Tibial artery (tissue), 4 donors: Measurements from ENCODE around the gene DACH2.

ENCODE experiments used
- DNase-seq, 2 donors: peaks; one replicate each; pipeline ENCODE4 v3.0.0-alpha.2; 2019
- H3K27ac ChIP-seq, 2 donors: fragments of 200-600 bp; sonication (generic) in 1 of 2; 1 replicate in 1 of 2; 2 replicates in 1 of 2; pipeline ENCODE4 v1.5.1; 2018 to 2019; ENCODE audit warnings: mild to moderate bottlenecking in 1 of 2
- H3K27me3 ChIP-seq, 2 donors: fragments of 200-600 bp; sonication (generic) in 1 of 2; one replicate each; pipeline versions ENCODE4 v1.5.1 to v1.6.0; 2016 to 2019
- H3K36me3 ChIP-seq, 3 donors: fragments of 200-600 bp; sonication (generic) in 2 of 3; one replicate each; pipeline ENCODE4 v1.5.1; 2016 to 2019; ENCODE audit warnings: mild to moderate bottlenecking in 2 of 3
- H3K4me1 ChIP-seq, 4 donors: fragments of 200-600 bp; sonication (generic) in 2 of 4; 1 replicate in 3 of 4; 2 replicates in 1 of 4; pipeline ENCODE4 v1.5.1; 2016 to 2019
- H3K4me3 ChIP-seq, 2 donors: fragments of 200-600 bp; sonication (generic) in 1 of 2; 1 replicate in 1 of 2; 2 replicates in 1 of 2; pipeline ENCODE4 v1.5.1; 2018 to 2019; ENCODE audit warnings: mild to moderate bottlenecking in 2 of 2
- H3K9me3 ChIP-seq, 3 donors: fragments of 200-600 bp; sonication (generic) in 1 of 3; one replicate each; pipeline ENCODE4 v1.5.1; 2016 to 2019
- CTCF ChIP-seq, 2 experiments: fragments of 200-600 bp in 1 of 2; fragments of 450-650 bp in 1 of 2; IDR thresholded peaks; one replicate each; pipeline ENCODE4 v1.5.1; 2017 to 2019; ENCODE audit warnings: antibody characterized with exemption in 2 of 2, mild to moderate bottlenecking in 1 of 2, moderate library complexity in 1 of 2
- intact Hi-C: fragments of 100-400 bp; cut with DNase I; formaldehyde crosslinking; loops from one replicate; pipeline ENCODE4 v1.15.0; 2023; ENCODE audit warnings: low total_unique reads

Gene DACH2

GRCh38 chrX:86845101-86845500 lies 696.9 kb downstream of the DACH2 start:
- intact Hi-C loops: no loop called here
- no peaks in the 10 kb centered on the region for H3K27me3 ChIP-seq
- H3K27ac ChIP-seq: no peak overlapping the region
- H3K9me3 ChIP-seq: no peaks in the 10 kb centered on the region
- no peaks in the 10 kb centered on the region for H3K36me3 ChIP-seq
- no peak overlapping the region for H3K4me3 ChIP-seq
- TF ChIP-seq CTCF (IDR thresholded peaks at IDR 0.05): no peak
- H3K4me1 ChIP-seq: no peaks in the 10 kb centered on the region
- no peak for DNase-seq
